ENCODE measurements around the gene KNDC1.

The KNDC1 gene

GRCh38 chr10:133132473-133133291, 27.3 kb upstream of the KNDC1 start:
- TF ChIP-seq REST (IDR thresholded peaks at IDR 0.05; ENCODE audit: insufficient read depth in 1 of 2, low read depth in 2 of 2, low read length in 2 of 2), result no peak
- TF ChIP-seq FOXP2 (optimal IDR thresholded peaks at IDR 0.05; ENCODE audit: borderline replicate concordance, extremely low read depth, extremely low read length, insufficient read depth), result no peak
- no peak for TF ChIP-seq TAF1 (IDR thresholded peaks at IDR 0.05; ENCODE audit: borderline replicate concordance, insufficient read depth, low read length)
- TF ChIP-seq POLR2AphosphoS5 (IDR thresholded peaks at IDR 0.05; ENCODE audit: low read depth, low read length), result no peak
- TF ChIP-seq SIN3A (IDR thresholded peaks at IDR 0.05; ENCODE audit: borderline replicate concordance, insufficient read depth, low read length), result no peak

GRCh38 chr10:133133471-133134231, 26.4 kb upstream of the KNDC1 start:
- TF ChIP-seq TAF1 (IDR thresholded peaks at IDR 0.05; ENCODE audit: borderline replicate concordance, insufficient read depth, low read length), result no peak
- no peak for TF ChIP-seq POLR2AphosphoS5 (IDR thresholded peaks at IDR 0.05; ENCODE audit: low read depth, low read length)
- no peak for TF ChIP-seq REST (IDR thresholded peaks at IDR 0.05; ENCODE audit: insufficient read depth in 1 of 2, low read depth in 2 of 2, low read length in 2 of 2)
- TF ChIP-seq FOXP2 (optimal IDR thresholded peaks at IDR 0.05; ENCODE audit: borderline replicate concordance, extremely low read depth, extremely low read length, insufficient read depth), result no peak
- TF ChIP-seq SIN3A (IDR thresholded peaks at IDR 0.05; ENCODE audit: borderline replicate concordance, insufficient read depth, low read length), result no peak

GRCh38 chr10:133134411-133135115, 25.5 kb upstream of the KNDC1 start:
- TF ChIP-seq REST (IDR thresholded peaks at IDR 0.05; ENCODE audit: insufficient read depth in 1 of 2, low read depth in 2 of 2, low read length in 2 of 2) (no peak), FOXP2 (optimal IDR thresholded peaks at IDR 0.05; ENCODE audit: borderline replicate concordance, extremely low read depth, extremely low read length, insufficient read depth) (no peak), TAF1 (IDR thresholded peaks at IDR 0.05; ENCODE audit: borderline replicate concordance, insufficient read depth, low read length) (no peak), SIN3A (IDR thresholded peaks at IDR 0.05; ENCODE audit: borderline replicate concordance, insufficient read depth, low read length) (no peak), POLR2AphosphoS5 (IDR thresholded peaks at IDR 0.05; ENCODE audit: low read depth, low read length) (no peak)

DNA sequence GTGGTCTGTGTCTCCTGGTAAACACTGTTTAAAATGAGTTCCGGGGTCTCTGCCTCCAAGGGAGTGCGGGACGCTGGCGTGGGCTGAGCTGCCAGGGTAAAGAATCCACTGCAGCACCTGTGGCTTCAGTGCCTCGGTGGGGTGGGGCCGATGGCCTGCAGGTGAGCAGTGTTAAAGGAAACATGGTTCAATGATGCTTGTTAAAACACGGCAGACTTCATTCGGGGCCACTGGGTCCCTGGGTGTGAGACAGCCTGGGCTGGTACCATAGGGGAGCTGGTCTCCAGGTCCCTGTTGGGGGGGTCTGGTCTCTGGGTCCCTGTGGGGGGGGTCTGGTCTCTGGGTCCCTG, 24.9 kb upstream of the KNDC1 start:
- no peak for TF ChIP-seq FOXP2 (optimal IDR thresholded peaks at IDR 0.05; ENCODE audit: borderline replicate concordance, extremely low read depth, extremely low read length, insufficient read depth)
- TF ChIP-seq POLR2AphosphoS5 (IDR thresholded peaks at IDR 0.05; ENCODE audit: low read depth, low read length), result no peak
- TF ChIP-seq SIN3A (IDR thresholded peaks at IDR 0.05; ENCODE audit: borderline replicate concordance, insufficient read depth, low read length), result no peak
- TF ChIP-seq REST (IDR thresholded peaks at IDR 0.05; ENCODE audit: insufficient read depth in 1 of 2, low read depth in 2 of 2, low read length in 2 of 2), result no peak
- no peak for TF ChIP-seq TAF1 (IDR thresholded peaks at IDR 0.05; ENCODE audit: borderline replicate concordance, insufficient read depth, low read length)
